ENCODE data around the gene PPP2R5C.

PPP2R5C gene

DNA sequence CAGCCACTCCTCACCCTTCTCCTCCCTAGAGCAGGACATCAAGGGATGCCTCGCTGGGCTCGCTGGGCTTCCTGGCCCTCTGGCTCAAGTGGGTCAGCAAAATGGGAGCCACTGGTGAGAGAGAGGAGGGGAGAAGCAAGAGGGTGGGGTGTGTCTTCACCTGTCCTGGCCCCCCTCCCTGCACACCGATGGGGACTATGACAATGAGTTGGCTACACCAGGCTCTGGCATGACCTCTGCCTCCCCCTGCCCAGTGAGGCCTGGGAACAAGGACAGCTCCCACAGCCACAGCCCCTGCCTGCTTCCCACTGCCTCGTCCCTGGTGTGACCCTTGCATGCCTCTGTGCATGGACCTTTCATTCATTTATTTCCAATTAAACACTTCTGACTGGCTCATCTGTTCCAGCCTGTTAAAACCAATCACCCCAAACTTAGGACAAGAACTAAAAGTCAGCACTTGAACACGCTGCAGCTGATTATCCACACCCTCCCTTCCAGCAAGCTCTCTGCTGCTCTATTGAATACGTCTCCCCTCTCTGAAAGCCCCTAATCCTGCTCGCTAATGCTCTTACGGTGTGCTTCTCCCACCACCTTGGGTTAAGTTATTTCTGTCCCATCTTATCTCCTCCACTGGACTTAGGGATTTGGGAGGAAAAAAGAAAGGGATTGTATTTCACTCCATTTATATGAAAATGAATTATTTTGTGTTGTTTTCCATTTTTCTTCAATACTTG, 5.8 kb upstream of the PPP2R5C start:
- no peak for DNase-seq

DNA sequence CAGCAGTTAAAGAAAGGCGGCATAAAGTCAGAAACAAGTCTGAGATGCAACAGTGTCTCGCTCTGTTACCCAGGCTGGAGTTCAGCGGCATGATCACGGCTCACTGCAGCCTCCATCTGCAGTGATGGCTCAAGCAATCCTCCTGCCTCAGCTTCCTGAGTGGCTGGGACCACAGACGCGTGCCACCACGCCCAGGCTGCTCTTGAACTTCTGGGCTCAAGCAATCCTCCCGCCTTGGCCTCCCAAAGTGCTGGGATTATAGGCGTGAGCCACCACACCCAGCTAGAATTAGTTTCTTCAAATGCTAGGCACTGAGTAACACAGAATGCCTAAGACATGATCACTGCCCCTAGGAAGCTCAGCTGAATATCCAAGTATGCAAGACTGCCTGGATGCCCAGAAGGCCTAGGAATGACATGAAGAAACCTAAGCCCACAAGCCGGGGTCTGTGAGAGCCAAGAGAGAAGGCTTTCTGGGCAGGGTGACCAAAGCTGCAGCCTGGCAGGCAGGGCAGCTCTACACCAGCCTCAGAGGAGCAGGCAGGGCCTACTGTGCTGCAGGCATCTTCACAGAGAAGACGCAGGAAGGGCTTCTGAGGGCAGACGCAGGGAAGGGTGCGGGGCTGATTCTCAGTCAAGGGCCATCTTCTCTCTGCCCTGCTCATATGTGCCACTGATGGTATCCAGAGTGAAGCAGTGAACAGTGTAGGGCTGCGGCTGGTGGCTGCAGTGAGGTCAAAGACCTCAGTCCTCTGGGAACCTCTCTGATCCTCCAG, 4.3 kb upstream of the PPP2R5C start:
- no peak for DNase-seq

DNA sequence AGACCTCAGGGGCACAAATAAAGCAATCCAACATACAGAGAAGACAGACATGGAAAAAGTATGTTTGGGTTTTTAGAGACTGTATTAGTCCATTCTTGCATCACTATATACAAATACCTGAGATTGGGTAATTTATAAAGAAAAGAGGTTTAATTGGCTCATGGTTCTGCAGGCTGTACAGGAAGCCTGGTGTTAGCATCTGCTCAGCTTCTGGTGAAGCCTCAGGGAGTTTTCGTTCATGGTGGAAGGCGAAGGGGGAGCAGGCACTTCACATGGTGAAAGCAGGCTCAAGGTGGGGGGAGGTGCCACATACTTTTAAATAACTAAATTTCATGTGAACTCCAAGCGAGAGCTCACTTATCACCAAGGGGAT, 3.7 kb upstream of the PPP2R5C start:
- DNase-seq, result no peak

DNA sequence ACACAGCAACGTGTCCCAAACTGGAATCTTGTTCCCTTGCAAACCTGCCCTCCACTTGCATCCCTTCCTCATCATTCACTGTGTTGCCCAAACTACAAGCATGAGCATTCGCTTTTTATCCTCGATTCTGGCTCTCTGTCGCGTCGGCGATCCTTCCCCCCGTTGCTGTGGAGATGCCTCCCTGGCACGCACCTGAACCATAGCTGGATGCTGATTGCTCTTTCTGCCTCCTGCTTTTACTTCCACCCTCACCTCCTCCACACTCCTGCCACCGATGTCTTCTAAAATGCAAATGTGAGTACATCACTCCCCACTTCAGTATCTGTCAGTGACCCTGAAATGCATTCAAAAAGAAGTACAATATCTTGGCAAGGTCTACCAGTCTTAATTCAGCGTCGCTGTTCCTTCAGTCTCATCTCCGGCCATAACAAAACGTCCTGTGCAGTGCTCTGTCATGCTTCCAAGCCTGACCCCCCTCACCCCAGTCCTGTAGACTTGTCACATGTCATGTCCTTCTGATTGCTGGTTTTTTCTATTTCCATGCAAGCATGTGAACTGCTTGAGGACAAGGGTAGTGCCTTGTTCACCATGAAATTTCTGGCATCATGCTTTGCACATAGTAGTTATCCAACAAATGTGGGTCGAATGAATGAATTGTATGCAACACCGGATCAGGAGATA, 2.5 kb upstream of the PPP2R5C start:
- no peak for DNase-seq

DNA sequence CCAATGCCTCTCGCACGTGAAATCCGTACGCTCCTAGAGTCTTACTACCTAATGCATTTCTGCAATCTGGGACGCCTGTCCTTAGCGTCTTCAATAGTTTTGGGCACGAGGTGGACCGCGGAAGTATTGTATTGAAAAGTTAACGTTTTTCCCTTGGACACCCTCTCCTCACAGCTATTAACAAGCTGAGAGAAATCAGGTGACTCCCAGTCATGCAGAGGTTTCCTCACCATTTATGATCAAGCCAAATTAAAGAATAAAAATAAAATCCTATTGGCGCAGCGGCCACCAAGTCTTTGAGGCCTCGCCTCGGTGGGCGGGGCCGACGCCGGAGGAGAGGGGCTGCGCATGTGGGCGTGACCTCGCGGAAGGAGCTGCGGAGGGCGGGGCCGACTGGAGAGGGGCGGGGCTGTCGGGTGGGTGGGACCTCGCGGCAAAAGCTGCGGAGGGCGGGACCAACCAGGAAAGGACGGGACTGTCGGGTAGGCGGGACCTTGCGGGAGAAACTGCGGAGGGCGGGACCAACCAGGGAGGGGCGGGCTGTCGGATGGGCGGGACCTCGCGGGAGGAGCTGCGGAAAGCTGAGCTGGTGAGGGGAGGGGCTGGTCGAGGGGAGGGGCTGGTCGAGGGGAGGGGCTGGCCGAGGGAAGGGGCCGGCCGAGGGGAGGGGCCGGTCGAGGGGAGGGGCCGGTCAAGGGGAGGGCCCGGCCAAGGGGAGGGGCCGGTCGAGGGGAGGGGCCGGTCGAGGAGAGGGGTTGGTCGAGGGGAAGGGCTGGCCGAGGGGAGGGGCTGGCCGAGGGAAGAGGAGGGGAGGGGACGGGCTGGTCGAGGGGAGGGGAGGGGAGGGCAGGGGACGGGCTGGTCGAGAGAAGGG, 1.1 kb upstream of the PPP2R5C start:
- peak; percentile 91 for DNase-seq

DNA sequence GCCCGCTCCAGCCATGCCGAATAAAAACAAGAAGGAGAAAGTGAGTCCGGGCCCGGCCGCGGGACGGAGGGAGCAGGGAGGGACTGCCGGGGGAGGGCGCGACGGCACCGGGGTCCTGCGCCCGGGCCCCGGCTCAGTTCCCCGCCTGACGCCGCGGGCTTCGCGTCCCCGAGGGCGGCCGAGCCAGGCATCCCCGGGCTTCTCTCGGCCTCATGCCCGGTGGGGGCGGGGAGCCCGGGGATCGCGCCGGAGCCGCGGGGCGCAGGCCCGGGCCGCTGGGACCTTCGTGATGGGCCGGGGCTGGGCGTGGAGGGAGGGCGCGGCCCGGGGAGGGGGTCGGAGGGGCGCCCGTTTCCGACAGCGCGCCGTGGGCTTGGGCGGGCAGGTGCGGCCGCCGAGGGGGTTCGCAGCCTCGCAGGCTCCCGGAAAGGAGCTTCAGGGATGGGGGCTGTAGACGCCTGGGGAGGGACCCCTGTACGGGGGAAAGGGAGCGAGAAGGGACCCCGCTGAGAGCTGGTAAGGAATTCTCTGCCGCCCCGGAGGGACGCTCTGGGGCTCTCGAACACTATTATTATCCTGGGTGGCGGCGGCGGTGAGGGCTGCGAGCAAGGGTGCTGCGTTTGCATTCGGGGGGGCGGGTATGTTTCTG, 496 bp downstream of the PPP2R5C start:
- DNase-seq, result no peak

DNA sequence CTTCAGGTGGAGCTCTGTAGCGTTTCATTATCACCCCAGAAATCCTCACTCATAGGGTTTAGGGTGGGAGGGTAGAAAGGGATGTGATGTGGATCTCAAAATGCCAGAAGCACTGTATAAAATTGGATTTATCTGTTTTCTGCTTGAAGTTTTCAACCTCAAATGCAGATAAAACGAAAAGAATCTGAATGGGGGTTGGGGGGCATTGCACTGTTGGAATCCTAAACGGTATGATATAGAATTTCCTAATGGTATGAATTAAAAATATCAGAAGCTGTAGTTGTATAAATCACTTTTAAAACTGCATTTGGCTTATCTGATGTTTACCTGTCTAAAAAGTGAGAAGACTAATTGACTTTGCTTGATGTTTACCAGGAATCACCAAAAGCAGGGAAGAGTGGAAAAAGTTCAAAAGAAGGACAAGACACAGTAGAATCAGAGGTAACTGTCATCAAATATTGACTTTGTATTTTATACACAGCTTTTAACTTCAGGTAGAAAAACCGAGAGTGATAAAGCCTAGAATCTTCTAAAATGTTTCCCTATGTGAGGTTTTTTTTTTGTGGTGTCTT, 1.1 kb downstream of the PPP2R5C start:
- no peak for DNase-seq

DNA sequence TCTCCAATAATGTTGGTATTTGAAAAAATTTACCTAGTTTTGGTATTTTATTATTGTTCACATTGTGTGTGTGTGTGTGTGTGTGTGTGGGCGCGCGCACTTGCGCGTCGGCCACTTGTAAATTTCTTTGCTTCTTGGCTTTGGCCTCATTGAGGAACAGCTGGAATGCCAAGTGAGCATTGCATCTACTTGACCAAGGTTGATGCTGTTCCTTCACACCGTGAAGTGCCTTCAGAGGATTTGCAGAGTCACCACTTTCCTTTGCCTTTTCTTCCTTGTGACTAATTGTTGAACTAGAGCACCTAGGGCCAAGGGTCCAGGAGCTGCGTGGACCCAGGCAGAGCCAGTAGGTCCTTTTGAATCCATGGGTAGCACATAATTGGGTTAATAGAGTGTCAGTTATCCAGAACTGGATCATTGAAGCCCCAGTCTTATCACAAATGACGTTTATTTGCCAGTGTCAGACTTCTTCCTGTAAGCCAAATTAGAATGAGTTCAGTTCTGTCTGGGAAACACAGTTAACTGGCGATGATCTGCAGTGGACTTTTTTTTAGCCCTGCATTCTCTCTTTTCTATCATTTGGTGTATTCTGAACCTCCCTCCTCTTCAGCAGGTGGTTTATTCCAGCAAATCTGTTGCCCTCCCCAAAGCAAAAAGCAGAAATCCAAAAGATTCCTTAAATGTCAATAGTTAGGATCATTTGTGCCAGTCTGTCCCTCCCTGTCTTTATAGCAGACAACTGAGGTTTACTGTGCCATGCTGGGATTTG, 2.6 kb downstream of the PPP2R5C start:
- no peak for DNase-seq

DNA sequence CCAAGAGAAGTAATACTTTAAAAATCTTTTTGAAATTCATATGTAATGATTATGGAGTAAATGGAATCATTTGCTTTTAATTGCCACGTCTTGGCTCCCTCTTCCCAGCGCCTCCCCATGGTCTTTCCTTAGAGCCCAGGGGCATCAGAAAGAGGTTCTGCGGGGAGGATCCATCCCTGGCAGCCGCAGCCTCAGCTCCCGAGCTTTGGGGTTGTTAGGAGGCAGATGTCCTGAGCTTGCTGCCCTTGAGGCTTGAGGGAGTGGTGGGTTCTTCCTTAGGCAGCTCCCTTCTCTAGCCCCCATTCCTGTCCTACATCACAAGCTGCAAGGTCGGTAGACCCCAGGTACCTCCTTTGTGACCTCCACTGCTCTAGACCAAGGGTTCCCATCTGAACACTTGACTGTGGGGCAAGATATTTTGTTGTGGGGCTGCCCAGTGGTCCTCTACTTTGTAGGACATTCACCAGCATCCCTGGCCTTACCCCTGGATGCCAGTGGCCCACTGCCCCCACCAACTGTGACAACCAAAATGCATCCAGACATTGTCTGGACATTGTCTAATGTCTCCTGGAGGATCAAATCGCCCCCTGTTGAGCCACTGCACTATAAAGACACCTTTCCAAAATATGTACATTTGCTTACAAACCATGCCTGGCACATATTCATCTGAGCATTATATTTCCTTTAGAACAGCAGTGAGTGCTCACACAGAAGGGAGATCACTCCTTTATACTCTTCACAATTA, 6.3 kb downstream of the PPP2R5C start:
- DNase-seq, result no peak

DNA sequence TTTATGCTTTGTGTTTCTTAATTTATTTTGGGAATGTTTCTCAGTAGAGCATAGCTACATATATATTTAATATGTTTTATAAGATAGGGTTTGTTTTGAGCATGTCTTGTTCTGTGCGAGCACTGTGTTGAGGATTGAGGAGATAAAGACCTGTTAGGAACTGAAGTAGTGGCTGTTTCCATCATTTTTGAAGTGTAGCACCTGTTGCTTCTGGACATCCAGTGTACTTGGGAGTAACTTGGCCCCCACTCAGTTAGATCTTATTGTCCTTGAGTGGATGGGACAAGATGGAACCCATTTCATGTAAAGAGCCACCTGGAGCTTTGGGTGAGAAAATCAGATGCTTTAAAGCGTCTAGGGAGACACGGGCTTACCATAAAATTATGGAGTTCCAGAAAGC, 8.7 kb downstream of the PPP2R5C start:
- no peak for DNase-seq

DNA sequence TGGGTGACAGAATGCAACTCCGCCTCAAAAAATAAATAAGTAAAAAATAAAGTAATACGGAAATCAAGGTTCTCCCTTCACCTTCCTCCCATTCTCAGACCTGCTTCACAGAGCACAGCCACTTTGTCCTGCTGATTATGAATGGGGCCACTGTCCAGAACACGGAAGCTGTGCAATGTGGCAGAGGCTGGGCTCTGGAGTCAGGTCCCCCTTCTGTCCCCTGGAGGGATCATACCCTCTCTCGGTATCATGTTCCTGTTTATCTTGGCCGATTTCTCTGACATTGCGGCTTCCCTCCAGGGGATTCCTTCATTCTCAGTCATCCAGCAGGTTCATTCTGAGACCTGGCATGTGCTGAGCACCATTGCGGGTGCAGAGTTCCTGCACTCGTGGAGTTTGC, 11.3 kb downstream of the PPP2R5C start:
- DNase-seq, result no peak

DNA sequence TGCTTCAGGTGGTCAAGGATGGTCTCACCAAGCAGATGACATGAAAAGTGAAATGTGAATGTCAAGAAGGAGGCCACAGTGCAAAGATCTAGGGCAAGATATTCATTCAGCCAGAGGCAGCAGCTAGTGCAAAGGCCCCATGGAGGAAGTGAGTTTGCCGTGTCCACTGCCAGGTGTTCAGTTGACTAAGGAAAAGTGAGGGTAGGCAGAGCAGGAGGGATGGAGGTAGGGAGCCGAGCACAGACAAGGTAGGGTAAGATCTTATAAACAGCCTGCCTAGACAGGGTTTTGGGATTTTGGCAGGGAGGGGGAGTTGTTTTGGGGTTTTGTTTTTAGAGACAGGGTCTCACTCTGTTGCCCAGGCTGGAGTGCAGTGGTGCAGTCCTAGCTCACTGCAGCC, 11.9 kb downstream of the PPP2R5C start:
- DNase-seq, result no peak

DNA sequence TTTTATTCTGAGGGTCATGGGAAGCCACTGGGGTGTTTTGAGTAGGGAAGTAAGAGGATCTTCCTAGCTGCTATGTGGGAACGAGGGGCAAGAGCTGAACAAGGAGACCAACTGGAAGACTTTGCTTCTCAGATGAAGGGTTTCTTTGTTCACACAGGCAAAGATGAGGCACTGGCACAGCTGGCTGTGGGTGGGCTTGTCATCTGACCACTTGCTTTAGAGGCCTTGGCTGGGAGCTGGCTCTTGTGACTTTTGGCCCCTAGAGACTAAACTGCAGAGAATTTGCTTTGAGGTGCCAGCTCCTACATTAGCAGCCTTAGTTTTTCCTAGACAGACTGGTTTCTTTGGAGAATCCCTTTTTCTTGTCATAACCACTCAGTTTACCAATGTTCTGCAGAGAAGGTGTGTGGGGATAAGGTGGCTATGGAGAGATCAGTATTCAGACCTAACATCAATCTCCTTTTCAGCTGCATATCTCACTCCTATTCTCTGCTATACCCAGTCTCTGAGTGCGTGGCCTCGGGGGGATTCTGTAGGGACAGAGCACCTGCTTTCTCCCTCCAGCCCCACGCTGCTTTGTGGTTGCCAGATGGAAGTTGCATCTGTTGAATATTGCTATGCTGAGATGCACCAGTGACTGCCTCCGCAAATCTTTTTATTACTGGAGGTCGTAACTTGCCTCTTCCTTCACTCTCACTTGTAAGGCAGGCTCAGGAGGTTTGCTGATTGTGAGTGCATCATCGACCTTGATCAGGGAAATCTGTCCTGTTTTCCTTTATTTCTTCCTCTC, 12.7 kb downstream of the PPP2R5C start:
- no peak for DNase-seq

DNA sequence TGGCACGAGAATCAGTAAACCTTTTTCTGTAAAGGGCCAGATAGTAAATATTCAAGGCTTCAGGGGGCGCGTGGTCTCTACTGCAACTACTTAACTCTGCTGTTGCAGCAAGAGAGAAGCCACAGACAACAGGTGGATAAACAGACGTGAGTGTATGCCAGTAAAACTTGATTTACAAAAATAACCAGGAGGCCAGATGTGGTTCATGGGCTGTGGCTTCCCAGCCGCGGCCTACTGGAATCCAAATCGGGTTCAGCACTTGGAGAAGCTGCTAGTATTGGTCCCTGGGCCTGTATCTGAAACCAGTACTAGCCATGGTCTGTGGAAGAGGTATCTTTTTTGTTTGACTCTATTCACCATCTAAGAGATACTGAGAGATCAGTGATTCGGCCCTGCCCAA, 13.3 kb downstream of the PPP2R5C start:
- DNase-seq, result no peak

DNA sequence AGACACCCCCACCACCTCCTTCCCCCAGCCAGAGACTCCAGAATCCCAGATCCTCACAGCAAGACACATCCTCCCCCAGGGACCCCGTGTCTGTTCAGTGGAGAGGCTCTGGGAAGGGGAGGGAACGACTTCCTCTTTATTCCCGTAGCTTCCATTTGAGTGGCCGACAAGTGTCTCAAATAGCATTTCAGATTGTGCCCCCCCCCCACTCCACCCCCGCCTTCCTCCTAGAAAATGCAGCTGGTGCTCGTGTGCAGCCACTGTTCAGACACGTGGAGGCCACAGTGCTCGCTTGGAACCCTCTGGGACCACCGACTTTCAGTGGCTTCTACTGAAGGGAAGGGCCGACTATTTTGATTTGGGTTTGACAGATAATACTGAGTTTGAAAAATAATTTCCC, 14.3 kb downstream of the PPP2R5C start:
- peak; percentile 24 for DNase-seq

DNA sequence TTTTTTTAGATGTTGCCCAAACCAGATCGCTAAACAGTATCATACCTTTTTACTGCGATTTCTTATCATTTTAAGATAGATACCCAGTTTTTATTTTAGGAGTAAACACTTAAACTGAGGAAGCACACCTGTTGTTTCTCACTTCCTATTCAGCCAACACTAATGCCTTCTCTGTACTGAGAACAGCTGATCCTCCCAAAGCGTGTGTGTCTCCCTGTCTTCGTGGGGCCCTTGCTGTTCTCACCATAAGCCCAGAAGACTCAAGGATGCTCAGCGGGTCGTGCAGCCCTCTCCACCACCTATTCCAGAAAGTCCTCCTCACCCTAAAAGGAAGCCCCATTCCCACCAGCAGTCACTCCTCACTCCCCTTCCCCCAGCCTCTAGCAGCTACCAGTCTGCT, 14.8 kb downstream of the PPP2R5C start:
- DNase-seq, result no peak

DNA sequence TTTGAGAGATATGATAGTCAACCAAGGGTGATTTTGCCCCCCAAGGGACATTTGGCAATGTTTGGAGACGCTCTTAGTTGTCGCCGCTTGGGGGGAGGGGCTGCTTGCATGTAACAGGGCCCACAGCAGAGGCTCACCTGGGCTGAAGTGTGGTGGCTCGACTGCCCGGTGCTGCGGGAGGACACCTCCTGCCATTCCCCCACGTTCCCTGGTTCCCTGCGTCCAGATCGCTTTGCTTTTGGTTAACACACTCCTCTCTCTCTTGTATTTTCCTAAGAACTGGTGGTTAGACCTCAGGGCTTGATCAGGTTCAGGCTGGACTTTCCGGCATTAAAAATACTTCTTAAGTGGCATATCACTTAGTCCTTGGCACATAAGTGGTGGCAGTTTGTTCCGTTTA, 18.9 kb downstream of the PPP2R5C start:
- DNase-seq, result no peak

DNA sequence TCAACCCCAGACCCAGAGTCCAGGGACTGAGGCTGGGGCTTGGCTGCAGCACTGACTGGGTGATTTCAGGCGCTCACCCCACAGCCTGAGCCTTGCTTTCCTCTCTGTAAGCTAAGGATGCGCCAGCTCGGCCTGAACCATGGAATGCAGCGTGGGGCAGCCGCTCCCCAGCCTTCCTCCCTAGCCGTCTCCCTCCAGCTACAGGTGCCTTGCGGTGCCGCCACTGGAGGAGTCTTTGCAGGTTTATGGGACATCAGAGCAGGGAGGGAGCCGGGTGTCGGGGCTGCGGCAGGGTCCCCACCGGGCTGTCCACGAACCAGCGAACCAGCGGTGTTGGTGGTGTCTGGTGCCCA, 19.4 kb downstream of the PPP2R5C start:
- DNase-seq, result no peak

DNA sequence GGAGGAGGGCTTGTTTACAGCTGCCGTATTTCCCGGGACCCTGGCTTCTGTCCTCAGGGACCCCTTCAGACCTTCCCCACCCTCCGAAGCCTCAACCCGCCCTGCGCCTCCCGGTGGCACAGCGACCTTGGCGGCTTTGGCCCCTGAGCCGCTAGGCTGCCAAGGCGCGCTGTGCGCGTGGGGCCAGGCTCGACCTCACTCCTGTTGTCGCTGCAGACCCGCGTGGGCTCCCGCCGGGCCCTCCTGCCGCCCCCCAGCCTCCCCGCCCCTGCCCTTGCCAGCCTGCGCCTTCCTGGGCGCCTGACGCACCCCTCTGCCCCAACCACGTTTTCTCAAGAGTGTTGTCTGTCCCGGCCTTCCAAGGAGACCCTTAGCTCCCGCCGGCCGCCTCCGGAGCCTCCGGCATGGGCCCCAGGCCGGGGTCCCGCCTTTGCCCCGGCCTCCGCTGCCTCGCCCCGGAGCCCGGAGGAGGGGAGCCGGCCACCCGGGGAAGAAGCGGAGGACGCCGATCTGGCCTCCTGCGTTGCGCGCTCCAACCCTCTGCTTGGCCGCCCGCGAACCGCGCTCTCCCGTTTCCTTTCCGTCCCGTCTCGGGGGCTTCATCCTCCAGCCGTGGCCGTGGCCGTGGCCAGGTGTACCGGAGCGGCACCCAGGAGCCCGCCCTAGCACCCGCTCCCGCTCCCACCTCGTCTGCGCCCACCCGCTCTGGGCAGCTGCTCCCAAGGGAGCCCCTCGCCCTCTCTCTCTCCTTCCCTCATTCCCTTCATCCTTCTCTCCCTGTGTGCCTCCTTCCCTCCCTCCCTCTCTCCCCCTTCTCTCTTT, 19.9 kb downstream of the PPP2R5C start:
- DNase-seq, result no peak
